ENCODE results near the gene AQR.

- no peak for TF ChIP-seq EZH2phosphoT487 (IDR thresholded peaks at IDR 0.05; ENCODE audit: borderline replicate concordance)
- no peak for TF ChIP-seq CTCF (conservative IDR thresholded peaks at IDR 0.05; ENCODE audit: low read length)
Measured at GRCh38 chr15:34851751-34852150, 117.8 kb downstream of the AQR start.

Data from Loucy (cell line).